Neural progenitor cell (in vitro differentiated cells): ENCODE measurements around the gene TMEM219. TPM values are rescaled to one million over a fixed set of nuclear protein-coding genes. Genes with fewer than 3 reads are reported as not detected.

Experiments used
- DNase-seq: peaks from one replicate; pipeline ENCODE4 v3.0.0-alpha.2; 2016; ENCODE audit warnings: low spot score
- H2AFZ ChIP-seq: fragments of 200-600 bp; sonication (generic); replicated peaks from 2 replicates; pipeline ENCODE4 v1.6.1; 2016; ENCODE audit warnings: antibody characterized with exemption
- H3F3A ChIP-seq: fragments of 200-600 bp; sonication (generic); 2 replicates; pipeline ENCODE4 v1.6.1; 2016; ENCODE audit warnings: antibody characterized with exemption, low read depth
- H3K27ac ChIP-seq: fragments of 200-600 bp; sonication (generic); 2 replicates; pipeline ENCODE4 v1.5.1; 2016; ENCODE audit warnings: mild to moderate bottlenecking
- H3K27me3 ChIP-seq: fragments of 200-600 bp; sonication (generic); 2 replicates; pipeline ENCODE4 v1.6.1; 2016; ENCODE audit warnings: mild to moderate bottlenecking, moderate library complexity
- H3K36me3 ChIP-seq: fragments of 200-600 bp; sonication (generic); 2 replicates; pipeline ENCODE4 v1.5.1; 2016
- H3K4me1 ChIP-seq: fragments of 200-600 bp; sonication (generic); 2 replicates; pipeline ENCODE4 v1.6.1; 2016; ENCODE audit warnings: mixed run types
- H3K4me2 ChIP-seq: fragments of 200-600 bp; sonication (generic); 2 replicates; pipeline ENCODE4 v1.6.1; 2016
- H3K4me3 ChIP-seq: fragments of 200-600 bp; sonication (generic); 2 replicates; pipeline ENCODE4 v1.5.1; 2016
- H3K79me2 ChIP-seq: fragments of 200-600 bp; sonication (generic); 2 replicates; pipeline ENCODE4 v1.6.1; 2016; ENCODE audit warnings: low read depth
- H3K9ac ChIP-seq: fragments of 200-600 bp; sonication (generic); 2 replicates; pipeline ENCODE4 v1.6.1; 2016
- H3K9me3 ChIP-seq: fragments of 200-600 bp; sonication (generic); 2 replicates; pipeline ENCODE4 v1.5.1; 2016; ENCODE audit warnings: low read depth
- H4K20me1 ChIP-seq: fragments of 200-600 bp; sonication (generic); 2 replicates; pipeline ENCODE4 v1.6.1; 2016; ENCODE audit warnings: low read depth
- H3K27ac Mint-ChIP-seq: 3 replicates; pipeline ENCODE4 v1.8.0; 2021; ENCODE audit warnings: mixed read lengths
- H3K27me3 Mint-ChIP-seq: 2 replicates; pipeline ENCODE4 v1.8.0; 2022; ENCODE audit warnings: low read depth, mild to moderate bottlenecking, inconsistent platforms, moderate library complexity, mixed read lengths; ENCODE audit not compliant: insufficient read depth
- H3K36me3 Mint-ChIP-seq: 3 replicates; pipeline ENCODE4 v1.8.0; 2021; ENCODE audit warnings: mixed read lengths
- H3K4me1 Mint-ChIP-seq: 3 replicates; pipeline ENCODE4 v1.8.0; 2021; ENCODE audit warnings: mixed read lengths
- H3K4me3 Mint-ChIP-seq: 3 replicates; pipeline ENCODE4 v1.8.0; 2021; ENCODE audit warnings: mild to moderate bottlenecking, moderate library complexity, mixed read lengths
- H3K9me3 Mint-ChIP-seq: 3 replicates; pipeline ENCODE4 v1.8.0; 2020; ENCODE audit warnings: mixed read lengths
- EZH2 ChIP-seq: fragments of 200-600 bp; sonication (generic); IDR thresholded peaks from 2 replicates; pipeline ENCODE4 v1.6.1; 2017; ENCODE audit warnings: antibody characterized with exemption, mild to moderate bottlenecking, moderate library complexity
- EZH2phosphoT487 ChIP-seq: fragments of 200-600 bp; sonication (generic); IDR thresholded peaks from 2 replicates; pipeline ENCODE4 v1.6.1; 2017; ENCODE audit warnings: antibody characterized with exemption
- total RNA-seq: library from RNA; depleted of rRNA; stranded (reverse); fragments of >200 nt; gene quantifications from 2 replicates; pipeline ENCODE4 v1.2.3, GENCODE V29; 2015; ENCODE audit warnings: low replicate concordance
- TF ChIP-seq, protein P1 (sequence below): fragments of 200-600 bp; sonication (generic); IDR thresholded peaks from 2 replicates; pipeline ENCODE4 v1.5.1; 2017; ENCODE audit warnings: antibody characterized with exemption, mild to moderate bottlenecking

Gene TMEM219
- total RNA-seq, 1 donor from 2014 or later: 50.7 TPM

DNA sequence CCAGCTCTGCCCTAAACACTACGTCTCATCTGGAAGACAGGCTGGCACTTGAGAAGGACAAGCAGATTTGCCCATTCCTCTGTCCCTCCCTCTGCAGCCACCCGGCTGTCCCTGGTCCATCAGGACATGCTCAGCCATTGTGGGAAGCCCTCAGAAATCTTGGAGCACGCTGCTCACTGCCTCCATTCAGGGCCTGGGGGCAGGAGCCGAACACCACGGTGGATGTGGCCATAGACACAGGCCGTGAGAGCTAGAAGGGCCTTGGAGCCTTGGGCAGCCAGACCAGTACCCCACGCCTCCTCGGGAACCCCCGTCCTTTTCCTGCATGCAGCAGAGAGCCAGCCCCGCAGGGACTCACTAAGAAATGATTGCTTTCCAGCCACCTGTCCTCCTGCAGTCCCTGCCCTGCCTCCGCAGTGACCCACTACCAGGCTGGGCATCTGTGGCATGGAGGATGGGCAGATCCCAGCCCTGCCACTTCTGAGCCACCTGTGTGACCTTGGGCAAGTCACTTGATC lies 45.6 kb downstream of the TMEM219 start:
- no peak overlapping the region for H3K4me3 ChIP-seq
- peaks cover 16% of the 10 kb centered on the region for H3K4me1 ChIP-seq
- H3K9me3 ChIP-seq: no peaks in the 10 kb centered on the region
- Mint-ChIP-seq H3K27me3 (peaks cover 9% of the 10 kb centered on the region), H3K27ac (no peak overlapping the region), H3K4me1 (peaks cover 15% of the 10 kb centered on the region), H3K4me3 (peak overlapping the region; percentile 41), H3K36me3 (peaks cover 3% of the 10 kb centered on the region), H3K9me3 (peaks cover 2% of the 10 kb centered on the region)
- H2AFZ ChIP-seq: no peak overlapping the region
- H3F3A ChIP-seq: peaks cover 15% of the 10 kb centered on the region
- H3K79me2 ChIP-seq: no peaks in the 10 kb centered on the region
- no peak overlapping the region for H3K27ac ChIP-seq
- no peak overlapping the region for H3K9ac ChIP-seq
- H3K27me3 ChIP-seq: peaks cover 37% of the 10 kb centered on the region
- peaks cover 4% of the 10 kb centered on the region for H4K20me1 ChIP-seq
- DNase-seq: no peak
- H3K36me3 ChIP-seq: no peaks in the 10 kb centered on the region
- no peak for TF ChIP-seq EZH2
- no peak for TF ChIP-seq EZH2phosphoT487
- TF ChIP-seq, protein P1, sequence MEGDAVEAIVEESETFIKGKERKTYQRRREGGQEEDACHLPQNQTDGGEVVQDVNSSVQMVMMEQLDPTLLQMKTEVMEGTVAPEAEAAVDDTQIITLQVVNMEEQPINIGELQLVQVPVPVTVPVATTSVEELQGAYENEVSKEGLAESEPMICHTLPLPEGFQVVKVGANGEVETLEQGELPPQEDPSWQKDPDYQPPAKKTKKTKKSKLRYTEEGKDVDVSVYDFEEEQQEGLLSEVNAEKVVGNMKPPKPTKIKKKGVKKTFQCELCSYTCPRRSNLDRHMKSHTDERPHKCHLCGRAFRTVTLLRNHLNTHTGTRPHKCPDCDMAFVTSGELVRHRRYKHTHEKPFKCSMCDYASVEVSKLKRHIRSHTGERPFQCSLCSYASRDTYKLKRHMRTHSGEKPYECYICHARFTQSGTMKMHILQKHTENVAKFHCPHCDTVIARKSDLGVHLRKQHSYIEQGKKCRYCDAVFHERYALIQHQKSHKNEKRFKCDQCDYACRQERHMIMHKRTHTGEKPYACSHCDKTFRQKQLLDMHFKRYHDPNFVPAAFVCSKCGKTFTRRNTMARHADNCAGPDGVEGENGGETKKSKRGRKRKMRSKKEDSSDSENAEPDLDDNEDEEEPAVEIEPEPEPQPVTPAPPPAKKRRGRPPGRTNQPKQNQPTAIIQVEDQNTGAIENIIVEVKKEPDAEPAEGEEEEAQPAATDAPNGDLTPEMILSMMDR: no peak
- H3K4me2 ChIP-seq: no peak overlapping the region

DNA sequence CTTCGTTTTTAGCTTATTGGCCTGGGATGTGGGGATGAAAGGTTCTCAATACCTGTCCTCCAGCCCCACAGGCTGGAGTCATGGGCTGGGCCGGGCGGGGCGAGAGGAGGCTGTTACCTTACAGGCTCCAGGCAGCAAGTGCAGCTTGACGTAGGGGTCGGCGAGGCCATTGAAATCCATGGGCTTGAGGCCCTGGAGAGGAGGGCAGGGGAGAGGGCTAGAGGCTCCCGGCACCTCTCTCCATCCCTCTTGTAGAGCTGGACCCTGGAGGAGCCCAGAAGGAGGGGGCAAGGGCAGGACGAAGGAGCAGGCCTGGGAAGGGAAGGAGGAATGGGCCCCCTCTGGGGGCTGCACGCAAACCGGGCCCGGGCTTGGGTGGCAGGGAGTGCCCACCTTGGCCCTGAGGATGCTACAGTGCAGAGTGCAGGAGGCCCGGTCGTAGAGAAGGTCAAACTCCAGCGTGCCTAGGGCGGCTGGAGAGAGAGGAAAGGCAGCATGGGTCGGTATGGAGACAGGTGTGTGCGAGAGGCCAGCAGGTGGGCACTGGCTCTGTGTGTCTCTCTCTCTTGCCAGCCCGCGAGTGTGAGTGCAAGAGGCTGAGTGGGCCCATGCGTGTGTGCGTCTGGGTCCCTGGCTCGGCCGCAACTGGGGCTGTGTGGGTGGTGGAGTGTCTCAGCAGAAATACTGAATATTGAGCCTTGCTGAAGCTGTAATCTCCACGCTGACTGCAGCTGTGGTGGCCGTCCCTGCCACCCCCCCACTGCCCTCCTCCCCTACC lies 47.4 kb downstream of the TMEM219 start:
- Histone ChIP-seq H2AFZ (no peak overlapping the region), H3K36me3 (no peaks in the 10 kb centered on the region), H3F3A (peaks cover 15% of the 10 kb centered on the region), H3K27me3 (peaks cover 41% of the 10 kb centered on the region), H3K9ac (no peak overlapping the region), H3K4me3 (no peak overlapping the region), H3K4me1 (peaks cover 16% of the 10 kb centered on the region), H3K27ac (no peak overlapping the region), H3K4me2 (no peak overlapping the region), H3K79me2 (no peaks in the 10 kb centered on the region), H3K9me3 (no peaks in the 10 kb centered on the region), H4K20me1 (no peaks in the 10 kb centered on the region)
- TF ChIP-seq EZH2phosphoT487 (no peak), EZH2 (no peak)
- TF ChIP-seq, protein P1: no peak
- Mint-ChIP-seq H3K27me3 (peaks cover 9% of the 10 kb centered on the region), H3K9me3 (peaks cover 2% of the 10 kb centered on the region), H3K36me3 (peaks cover 3% of the 10 kb centered on the region), H3K27ac (peak overlapping the region; percentile 78), H3K4me3 (peak overlapping the region; percentile 55), H3K4me1 (peaks cover 15% of the 10 kb centered on the region)
- no peak for DNase-seq

DNA sequence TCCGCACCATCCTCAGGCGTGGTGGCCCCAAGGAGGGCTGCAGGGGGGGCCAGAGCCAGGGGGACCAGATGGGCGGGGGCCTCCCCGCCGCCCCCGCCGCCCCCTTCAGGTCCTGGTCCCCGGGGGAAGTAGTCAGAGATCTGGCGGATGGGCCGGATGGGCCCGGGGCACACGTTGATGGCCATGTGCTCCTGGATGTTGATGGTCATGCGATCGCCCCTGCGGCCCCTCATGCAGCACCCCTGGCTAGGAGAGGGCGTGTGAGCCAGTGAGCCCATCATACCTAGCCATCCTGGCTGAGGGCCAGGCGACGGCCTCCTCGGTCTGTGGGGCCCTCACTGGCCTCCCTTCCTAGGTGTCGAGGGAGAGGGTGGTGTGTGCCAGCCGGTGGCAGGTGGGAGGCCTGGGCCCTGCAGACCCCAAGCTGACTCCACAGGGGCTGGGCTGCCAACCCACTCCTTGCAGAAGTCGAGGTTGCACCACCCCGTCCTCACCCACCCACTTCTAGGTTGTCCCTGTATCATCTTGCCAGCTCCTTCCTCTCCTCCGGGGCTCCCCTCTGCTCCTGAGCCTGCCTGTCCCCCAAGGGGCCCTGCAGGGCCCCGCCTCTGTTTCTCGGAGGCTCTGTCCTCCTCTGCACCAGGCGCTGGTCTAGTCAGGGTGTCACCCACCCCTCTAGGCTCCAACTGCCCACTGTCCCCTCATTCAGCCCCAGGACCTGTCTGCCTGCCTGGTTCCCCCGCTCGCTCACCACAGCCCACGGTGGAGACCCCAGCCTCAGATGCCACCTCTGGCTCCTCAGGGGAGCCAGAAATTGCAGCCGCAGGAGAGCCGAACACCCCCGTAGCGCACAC lies 48.3 kb downstream of the TMEM219 start:
- peaks cover 3% of the 10 kb centered on the region for H3K36me3 Mint-ChIP-seq
- Histone ChIP-seq H2AFZ (peak overlapping the region; percentile 48), H3K79me2 (no peaks in the 10 kb centered on the region), H3K27ac (no peak overlapping the region), H3K27me3 (peaks cover 41% of the 10 kb centered on the region), H3K9ac (no peak overlapping the region), H3K9me3 (no peaks in the 10 kb centered on the region), H3K36me3 (no peaks in the 10 kb centered on the region), H3F3A (peaks cover 15% of the 10 kb centered on the region), H3K4me1 (peaks cover 16% of the 10 kb centered on the region), H4K20me1 (no peaks in the 10 kb centered on the region), H3K4me3 (peak overlapping the region; percentile 61), H3K4me2 (peak overlapping the region; percentile 88)
- peaks cover 2% of the 10 kb centered on the region for H3K9me3 Mint-ChIP-seq
- DNase-seq: no peak
- peak overlapping the region; percentile 87 for H3K4me3 Mint-ChIP-seq
- H3K4me1 Mint-ChIP-seq: peaks cover 15% of the 10 kb centered on the region
- H3K27me3 Mint-ChIP-seq: peaks cover 9% of the 10 kb centered on the region
- H3K27ac Mint-ChIP-seq: no peak overlapping the region
- TF ChIP-seq EZH2phosphoT487: no peak
- no peak for TF ChIP-seq EZH2
- TF ChIP-seq, protein P1: no peak
